HG03460 (cell line): ENCODE results near the gene ISCU.

ENCODE experiments used
- ATAC-seq: cut with Tn5 transposase; IDR thresholded peaks from one replicate; pipeline ENCODE4 v1.9.1; 2021; ENCODE audit not compliant: unreplicated experiment

Gene ISCU

DNA sequence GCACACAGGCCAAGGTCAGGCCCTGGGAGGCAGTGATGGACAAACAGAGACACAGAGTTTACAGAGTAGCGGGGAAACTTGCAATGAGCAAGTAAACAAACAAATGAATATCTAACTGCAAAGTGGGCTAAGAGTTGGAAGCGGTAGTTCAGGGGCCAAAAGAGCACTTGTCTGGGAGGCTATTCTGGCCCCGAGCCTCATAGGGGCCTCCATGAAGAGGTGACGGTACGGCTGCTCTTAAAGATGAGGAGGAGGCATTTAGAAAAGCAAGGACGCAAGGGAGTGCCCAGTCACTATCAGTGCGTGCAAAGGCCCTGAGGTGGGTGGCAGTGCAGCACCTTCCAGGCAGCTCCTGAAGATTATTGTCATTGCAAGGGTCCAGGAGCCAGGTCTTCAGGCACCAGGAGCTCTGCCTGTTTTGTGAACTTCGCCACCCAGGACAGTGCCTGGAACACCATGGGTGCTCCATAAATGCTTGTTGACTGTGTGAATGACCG lies 39.9 kb downstream of the ISCU start:
- no peak for ATAC-seq

DNA sequence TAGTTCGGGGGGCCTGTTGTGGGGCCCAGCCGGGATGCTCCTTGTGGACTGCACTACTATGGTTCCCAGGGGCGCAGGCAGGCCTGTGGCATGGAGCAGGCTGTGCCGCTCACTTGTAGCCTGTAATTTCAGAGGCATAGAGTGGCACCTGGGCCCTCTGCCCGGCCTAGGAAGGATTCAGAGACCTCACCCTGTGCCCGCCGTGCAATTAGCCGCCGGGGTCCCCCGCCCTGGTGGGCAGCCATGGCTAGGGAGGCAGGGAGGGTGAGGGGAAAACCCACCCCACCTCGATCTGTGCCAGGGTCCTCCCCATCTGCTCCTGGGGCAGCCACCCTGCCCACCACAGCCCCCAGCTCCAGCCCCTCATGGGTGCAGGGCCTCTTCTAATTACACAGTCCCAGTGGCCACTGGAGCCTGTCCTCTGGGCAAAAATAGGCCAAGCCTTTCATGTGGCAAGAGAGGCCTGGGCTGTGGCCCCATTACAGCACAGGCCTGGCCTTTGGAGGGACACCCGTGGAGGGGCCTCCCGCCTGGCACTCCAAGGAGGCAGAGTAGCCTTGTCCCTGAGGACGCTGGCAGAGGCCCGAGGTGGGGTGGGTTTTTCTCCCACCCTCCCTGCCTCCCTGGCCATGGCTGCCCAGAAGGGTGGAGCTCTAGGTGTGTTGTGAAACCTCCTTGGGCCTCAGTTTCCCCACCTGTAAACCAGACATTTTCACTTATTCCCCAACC lies 40.7 kb downstream of the ISCU start:
- no peak for ATAC-seq

- ATAC-seq, result no peak
Observed at GRCh38 chr12:108603743-108604142, 41.3 kb downstream of the ISCU start.

GRCh38 chr12:108604208-108604941 lies 42.0 kb downstream of the ISCU start:
- ATAC-seq, result no peak

GRCh38 chr12:108605000-108605689 lies 42.7 kb downstream of the ISCU start:
- ATAC-seq, result no peak

DNA sequence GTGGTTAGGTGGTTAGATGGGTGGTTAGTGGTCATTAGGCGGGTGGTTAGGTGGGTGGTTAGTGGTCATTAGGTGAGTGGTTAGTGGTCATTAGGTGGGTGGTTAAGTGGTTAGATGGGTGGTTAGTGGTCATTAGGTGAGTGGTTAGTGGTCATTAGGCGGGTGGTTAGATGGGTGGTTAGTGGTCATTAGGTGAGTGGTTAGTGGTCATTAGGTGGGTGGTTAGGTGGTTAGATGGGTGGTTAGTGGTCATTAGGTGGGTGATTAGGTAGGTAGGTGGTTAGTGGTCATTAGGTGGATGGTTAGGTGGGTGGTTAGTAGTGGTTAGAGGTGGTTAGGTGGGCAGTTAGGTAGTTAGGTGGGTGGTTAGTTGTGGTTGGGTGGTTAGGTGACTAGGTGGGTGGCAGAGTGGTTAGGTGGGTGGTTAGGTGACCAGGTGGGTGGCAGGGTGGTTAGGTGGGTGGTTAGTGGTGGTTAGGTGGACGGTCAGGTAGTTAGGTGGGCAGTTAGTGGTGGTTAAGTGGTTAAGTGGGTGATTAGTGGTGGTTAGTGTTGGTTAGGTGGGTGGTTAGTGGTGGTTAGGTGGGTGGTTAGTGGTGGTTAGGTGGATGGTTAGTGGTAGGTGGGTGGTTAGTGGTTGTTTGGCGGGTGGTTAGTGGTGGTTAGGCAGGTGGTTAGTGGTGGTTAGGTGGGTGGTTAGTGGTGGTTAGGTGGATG lies 43.5 kb downstream of the ISCU start:
- ATAC-seq, result no peak

DNA sequence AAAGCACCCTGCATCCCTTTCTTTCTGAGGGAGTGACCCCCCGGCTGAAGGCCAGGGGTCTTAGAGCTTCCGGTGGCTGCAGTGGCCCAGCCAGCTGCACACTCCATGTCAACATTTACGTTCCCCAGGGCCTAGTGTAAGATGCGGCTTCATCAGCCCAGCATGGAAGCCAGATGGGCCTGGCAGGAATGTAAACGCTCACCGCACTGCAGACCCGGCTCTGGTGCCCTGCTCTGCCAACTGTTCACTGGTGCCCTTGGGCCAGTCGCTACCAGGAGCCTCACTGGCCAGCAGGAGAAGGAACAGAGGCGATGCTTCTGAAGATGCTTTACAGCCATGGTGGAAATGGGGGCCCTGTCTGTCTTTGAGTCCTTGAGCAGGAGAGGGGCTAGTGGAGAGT lies 44.1 kb downstream of the ISCU start:
- ATAC-seq, result no peak

GRCh38 chr12:108607981-108608600 lies 45.7 kb downstream of the ISCU start:
- ATAC-seq, result no peak

DNA sequence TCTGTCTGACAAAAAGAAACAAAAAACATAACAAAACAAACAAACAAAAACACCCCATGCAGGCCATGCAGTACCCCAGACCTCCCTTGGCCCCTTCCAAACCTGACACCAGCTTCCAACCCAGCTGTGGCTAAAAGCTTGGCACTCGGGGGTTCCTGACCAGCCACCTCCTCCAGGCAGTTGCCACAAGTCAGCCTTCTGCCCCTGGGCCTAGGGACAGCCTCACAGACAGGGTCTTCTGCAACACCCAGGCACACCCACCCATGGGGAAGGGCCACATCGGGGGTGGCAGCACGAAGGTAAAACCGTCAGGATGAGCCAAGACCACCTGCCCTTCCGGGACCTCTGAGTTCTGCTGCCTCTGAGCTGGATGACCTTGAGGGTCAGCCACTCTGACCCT lies 46.2 kb downstream of the ISCU start:
- ATAC-seq, result no peak

DNA sequence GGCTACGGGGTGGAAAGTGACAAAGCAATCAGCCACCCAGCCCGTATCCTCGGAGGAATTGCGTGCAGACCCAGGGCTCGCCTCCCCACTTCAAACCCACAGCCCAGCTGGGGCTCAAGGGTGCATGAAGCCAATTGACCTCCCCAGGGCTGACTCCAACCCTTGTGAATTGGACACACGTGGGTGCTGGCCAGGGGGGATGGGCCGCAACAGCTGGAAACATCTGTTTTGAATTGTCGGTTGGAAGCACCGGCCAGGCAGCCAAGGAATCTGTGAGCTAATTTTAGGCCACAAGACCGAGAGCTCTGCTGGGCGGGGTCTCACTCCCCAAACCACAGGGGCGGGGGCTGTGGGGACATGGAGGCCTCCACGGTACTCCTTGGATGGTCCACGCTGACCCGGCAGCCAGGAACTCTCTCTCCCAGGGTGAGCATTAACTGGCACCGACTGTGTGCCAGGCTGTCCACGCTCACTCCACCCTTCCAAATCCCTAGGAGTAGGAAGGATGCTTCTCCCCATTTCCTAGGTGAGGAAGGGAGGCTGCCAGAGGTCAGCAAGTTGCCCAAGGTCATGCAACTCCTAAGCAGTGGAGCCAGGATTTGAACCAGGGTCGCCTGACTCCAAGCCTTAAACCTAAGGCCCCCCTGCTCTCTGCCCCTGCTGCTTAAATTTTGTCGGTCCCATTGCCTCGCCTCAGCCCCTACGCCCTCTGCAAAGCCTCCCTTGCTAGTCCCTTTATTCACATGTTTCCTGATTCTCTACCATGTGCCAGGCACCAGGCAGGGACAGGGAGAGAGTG lies 47.3 kb downstream of the ISCU start:
- peak; percentile 44 for ATAC-seq

DNA sequence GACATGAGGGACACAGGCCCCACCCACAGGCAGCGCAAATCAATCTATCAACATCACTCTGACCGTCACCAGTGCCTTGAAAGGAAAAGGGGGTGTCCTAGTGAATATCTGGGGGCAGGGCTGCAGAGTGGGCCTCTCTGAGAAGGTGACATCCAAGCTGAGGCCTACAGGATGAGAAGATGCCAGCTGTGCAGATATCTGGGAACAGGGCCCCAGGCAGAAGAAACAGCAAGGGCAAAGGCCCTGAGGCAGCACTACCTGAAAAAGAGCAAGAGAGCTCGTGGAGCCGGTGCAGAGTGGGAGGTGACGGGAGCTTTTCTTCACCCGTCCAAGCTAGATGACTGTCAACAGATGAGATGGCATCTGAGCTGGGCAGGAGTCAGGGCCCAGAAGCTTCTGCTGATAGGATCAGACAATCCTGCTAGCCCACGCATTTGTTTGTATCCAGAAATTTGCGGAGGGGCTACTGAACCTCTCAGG lies 48.0 kb downstream of the ISCU start:
- ATAC-seq, result no peak

GRCh38 chr12:108610856-108611605 lies 48.6 kb downstream of the ISCU start:
- ATAC-seq, result no peak

- ATAC-seq, result no peak
Observed at GRCh38 chr12:108611884-108612415, 49.6 kb downstream of the ISCU start.

- no peak for ATAC-seq
Observed at GRCh38 chr12:108612788-108613282, 50.4 kb downstream of the ISCU start.

DNA sequence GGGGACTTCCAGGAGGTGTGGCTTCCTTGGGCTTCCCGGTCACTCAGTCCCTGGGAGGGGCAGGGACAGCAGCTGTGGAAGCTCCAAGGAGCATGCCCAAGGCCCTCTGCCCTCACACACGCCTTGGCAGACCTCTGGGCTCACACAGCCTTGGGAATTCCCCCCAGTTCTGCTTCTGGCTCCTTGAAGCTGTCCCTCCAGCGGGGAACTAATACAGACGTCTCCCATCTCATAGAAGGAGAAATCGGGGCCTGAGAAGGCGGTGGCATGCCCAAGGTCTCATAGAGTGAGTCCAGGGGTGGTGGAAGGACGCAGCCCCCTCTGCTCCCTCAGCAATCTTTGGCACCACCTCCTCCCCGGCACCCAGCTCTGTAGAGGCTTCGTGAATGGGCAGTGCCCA lies 51.2 kb downstream of the ISCU start:
- ATAC-seq, result no peak

DNA sequence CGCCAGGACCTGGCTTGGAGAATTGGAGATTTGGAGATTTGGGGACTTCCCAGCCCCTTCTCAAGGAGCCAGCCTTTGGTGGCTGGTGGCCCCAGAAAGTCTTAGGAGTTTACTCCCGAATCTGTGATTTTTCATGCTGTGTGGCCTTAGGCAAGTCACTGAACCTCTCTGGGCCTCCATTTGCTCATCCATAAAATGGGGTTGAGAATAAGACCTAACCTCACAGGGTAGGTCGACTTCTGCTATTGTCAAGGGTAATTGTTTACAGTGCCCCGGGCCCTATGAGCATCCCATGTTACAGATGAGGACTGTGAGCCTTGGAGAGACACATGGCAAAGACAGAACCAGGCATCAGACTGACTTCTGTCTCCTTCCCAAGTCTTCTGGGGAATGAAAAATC lies 51.6 kb downstream of the ISCU start:
- no peak for ATAC-seq

DNA sequence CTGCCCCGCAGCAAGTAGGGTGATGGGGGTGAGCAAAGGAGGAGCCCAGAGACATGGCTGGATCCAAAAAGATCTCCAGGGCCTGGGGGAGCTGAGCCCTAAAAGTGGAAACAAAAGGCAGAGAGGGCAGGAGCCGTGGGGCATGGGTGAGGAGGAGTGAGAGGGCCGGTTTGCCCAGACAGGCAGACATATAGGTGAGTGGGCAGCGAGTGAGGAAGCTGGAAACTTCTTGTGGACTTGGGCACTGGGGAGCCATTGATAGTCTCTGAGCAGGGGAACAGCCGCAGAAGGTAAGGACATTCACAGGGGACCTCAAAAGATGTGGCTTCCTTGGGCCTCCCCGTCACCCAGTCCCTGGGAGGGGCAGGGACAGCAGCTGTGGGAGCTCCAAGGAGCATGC lies 52.2 kb downstream of the ISCU start:
- ATAC-seq, result no peak

GRCh38 chr12:108615918-108616317 lies 53.5 kb downstream of the ISCU start:
- ATAC-seq, result no peak

- no peak for ATAC-seq
Observed at GRCh38 chr12:108616359-108616758, 54.0 kb downstream of the ISCU start.
